ENCODE data around the gene LIFR. TPM values are rescaled to one million over a fixed set of nuclear protein-coding genes. Genes with fewer than 3 reads are reported as not detected.

Gene LIFR
- total RNA-seq, 3 donors from 2014 or later: 179 to 225 (median 222) TPM

GRCh38 chr5:38555354-38556087 lies 925 bp downstream of the LIFR start:
- TF ChIP-seq POLR2A (IDR thresholded peaks at IDR 0.05) (no peak), POLR2AphosphoS5 (IDR thresholded peaks at IDR 0.05) (peak in 1 of 3 donors; percentile 12)
- TF ChIP-seq, protein P1, sequence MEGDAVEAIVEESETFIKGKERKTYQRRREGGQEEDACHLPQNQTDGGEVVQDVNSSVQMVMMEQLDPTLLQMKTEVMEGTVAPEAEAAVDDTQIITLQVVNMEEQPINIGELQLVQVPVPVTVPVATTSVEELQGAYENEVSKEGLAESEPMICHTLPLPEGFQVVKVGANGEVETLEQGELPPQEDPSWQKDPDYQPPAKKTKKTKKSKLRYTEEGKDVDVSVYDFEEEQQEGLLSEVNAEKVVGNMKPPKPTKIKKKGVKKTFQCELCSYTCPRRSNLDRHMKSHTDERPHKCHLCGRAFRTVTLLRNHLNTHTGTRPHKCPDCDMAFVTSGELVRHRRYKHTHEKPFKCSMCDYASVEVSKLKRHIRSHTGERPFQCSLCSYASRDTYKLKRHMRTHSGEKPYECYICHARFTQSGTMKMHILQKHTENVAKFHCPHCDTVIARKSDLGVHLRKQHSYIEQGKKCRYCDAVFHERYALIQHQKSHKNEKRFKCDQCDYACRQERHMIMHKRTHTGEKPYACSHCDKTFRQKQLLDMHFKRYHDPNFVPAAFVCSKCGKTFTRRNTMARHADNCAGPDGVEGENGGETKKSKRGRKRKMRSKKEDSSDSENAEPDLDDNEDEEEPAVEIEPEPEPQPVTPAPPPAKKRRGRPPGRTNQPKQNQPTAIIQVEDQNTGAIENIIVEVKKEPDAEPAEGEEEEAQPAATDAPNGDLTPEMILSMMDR (IDR thresholded peaks at IDR 0.05): no peak

DNA sequence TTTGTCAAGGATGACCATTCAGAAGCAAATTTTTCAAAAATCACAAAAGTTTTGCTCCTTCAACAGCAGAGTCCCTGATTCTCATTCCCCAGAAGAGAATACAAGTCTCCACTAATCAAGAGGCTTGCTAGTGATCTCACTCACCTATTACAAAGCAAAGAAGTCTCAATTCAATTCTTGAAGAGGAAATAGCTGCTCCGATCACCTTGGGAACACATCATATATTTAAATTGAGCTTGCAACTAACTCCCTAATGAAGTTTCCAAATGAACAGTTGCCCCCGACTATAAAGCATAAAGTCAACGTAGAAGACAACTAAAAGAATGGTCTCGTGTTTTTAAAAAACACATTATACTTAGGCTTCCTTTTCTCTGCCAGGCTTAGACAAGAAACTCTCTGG lies 1.6 kb downstream of the LIFR start:
- H3K27me3 ChIP-seq: no peaks in the 10 kb centered on the region
- no peaks in the 10 kb centered on the region for H3K36me3 ChIP-seq
- TF ChIP-seq POLR2A (IDR thresholded peaks at IDR 0.05) (no peak), POLR2AphosphoS5 (IDR thresholded peaks at IDR 0.05) (no peak)
- TF ChIP-seq, protein P1 (IDR thresholded peaks at IDR 0.05): no peak
- H3K9me3 ChIP-seq: no peaks in the 10 kb centered on the region
- intact Hi-C loops (cut with DNase I; ENCODE audit: low total_unique reads): no loop called here
- peak overlapping the region; percentile 93 to 97 for H3K27ac ChIP-seq
- peaks cover 0 to 5% of the 10 kb centered on the region in 2 donors for H3K4me1 ChIP-seq
- DNase-seq (ENCODE audit: low spot score in 2 of 2): no peak
- H3K4me3 ChIP-seq: peak overlapping the region; percentile 83 to 91 (median 88)

More at GRCh38 chr5:38555354-38556087, 925 bp downstream of the LIFR start:
- Histone ChIP-seq H3K27me3 (no peaks in the 10 kb centered on the region), H3K4me1 (peaks cover 0 to 5% of the 10 kb centered on the region in 2 donors), H3K27ac (peak overlapping the region; percentile 93 to 97), H3K9me3 (no peaks in the 10 kb centered on the region), H3K4me3 (peak overlapping the region; percentile 83 to 91 (median 88)), H3K36me3 (no peaks in the 10 kb centered on the region)
- DNase-seq (ENCODE audit: low spot score in 2 of 2): no peak
- intact Hi-C loops (cut with DNase I; ENCODE audit: low total_unique reads): no loop called here

DNA sequence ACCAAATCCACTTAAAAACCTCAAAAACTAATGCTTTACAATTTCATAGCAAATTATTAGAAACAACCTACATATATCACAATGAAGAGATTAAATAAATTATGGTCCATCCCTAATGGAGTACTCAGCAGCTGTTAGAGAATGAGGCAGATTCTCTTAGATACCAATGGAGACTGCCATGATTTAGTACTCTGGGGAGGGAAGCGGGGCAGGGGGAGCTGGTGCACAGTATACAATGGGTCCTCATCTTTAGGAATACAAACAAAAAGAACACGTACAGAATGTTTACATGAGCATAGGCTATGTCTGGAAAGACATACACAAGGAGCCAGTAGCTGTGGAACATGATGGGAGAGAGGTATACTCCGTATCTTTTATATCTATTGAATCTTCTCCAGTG lies 2.0 kb downstream of the LIFR start:
- H3K27ac ChIP-seq: peak overlapping the region; percentile 93 to 97
- peaks cover 0 to 5% of the 10 kb centered on the region in 2 donors for H3K4me1 ChIP-seq
- H3K27me3 ChIP-seq: no peaks in the 10 kb centered on the region
- no peak for DNase-seq (ENCODE audit: low spot score in 2 of 2)
- TF ChIP-seq POLR2A (IDR thresholded peaks at IDR 0.05): no peak
- TF ChIP-seq, protein P1 (IDR thresholded peaks at IDR 0.05): no peak
- TF ChIP-seq POLR2AphosphoS5 (IDR thresholded peaks at IDR 0.05): no peak
- H3K36me3 ChIP-seq: no peaks in the 10 kb centered on the region
- no peaks in the 10 kb centered on the region for H3K9me3 ChIP-seq
- intact Hi-C loops (cut with DNase I; ENCODE audit: low total_unique reads): no loop called here
- H3K4me3 ChIP-seq: peak overlapping the region; percentile 83 to 91 (median 88)

DNA sequence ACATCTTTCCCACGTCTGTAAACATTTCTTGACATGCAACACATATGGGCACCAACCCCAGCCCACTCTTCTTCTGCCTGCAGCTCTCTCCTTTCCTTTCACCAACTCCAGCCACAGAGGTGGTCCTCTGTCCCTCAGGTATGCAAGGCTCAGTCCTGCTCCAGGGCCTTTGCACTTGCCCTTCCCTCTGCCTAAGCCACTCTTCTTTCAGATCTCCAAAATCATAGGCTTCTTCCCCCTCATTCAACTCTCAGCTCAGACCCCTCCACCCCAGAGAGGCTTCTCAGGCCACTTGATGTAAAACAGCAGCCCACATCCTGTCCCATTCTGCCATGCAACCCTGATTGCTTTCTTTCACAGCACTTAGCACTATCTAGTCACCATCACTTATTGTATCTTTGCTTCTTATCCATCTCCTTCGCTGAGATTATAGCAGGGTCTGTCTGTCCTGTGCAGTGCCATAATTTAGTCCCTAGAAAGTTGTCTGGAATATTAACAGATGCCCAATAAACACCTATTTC lies 3.4 kb downstream of the LIFR start:
- Histone ChIP-seq H3K27me3 (no peaks in the 10 kb centered on the region), H3K36me3 (no peaks in the 10 kb centered on the region), H3K27ac (peak overlapping the region in 1 of 2 donors; percentile 10), H3K4me1 (peaks cover 0 to 1% of the 10 kb centered on the region in 2 donors), H3K9me3 (no peaks in the 10 kb centered on the region), H3K4me3 (peak overlapping the region; percentile 50 to 91 (median 88))
- TF ChIP-seq, protein P1 (IDR thresholded peaks at IDR 0.05): no peak
- TF ChIP-seq POLR2AphosphoS5 (IDR thresholded peaks at IDR 0.05) (no peak), POLR2A (IDR thresholded peaks at IDR 0.05) (no peak)
- intact Hi-C loops (cut with DNase I; ENCODE audit: low total_unique reads): no loop called here
- DNase-seq (ENCODE audit: low spot score in 2 of 2): no peak
